MM.1S (cell line): Measurements from ENCODE around the gene TMEM135.

Experiments
- DNase-seq: peaks from one replicate; pipeline ENCODE4 v3.0.0-alpha.2; 2015
- H2AFZ ChIP-seq: fragments of 300-600 bp; sonication (generic); 2 replicates; pipeline ENCODE4 v1.6.0; 2016; ENCODE audit warnings: antibody characterized with exemption, low read length
- H3F3A ChIP-seq: fragments of 300-600 bp; sonication (generic); 2 replicates; pipeline ENCODE4 v1.6.1; 2016; ENCODE audit warnings: mild to moderate bottlenecking, antibody characterized with exemption, low read length, moderate library complexity, mixed read lengths; ENCODE audit not compliant: insufficient read depth
- H3K27ac ChIP-seq: fragments of 300-600 bp; sonication (generic); 2 replicates; pipeline ENCODE4 v1.5.1; 2016; ENCODE audit warnings: mild to moderate bottlenecking, low read length
- H3K27me3 ChIP-seq: fragments of 300-600 bp; sonication (generic); replicated peaks from 2 replicates; pipeline ENCODE4 v1.6.0; 2016; ENCODE audit warnings: low read length; ENCODE audit not compliant: insufficient read depth
- H3K36me3 ChIP-seq: fragments of 300-600 bp; sonication (generic); replicated peaks from 2 replicates; pipeline ENCODE4 v1.6.1; 2016; ENCODE audit warnings: mild to moderate bottlenecking, low read length, mixed read lengths; ENCODE audit not compliant: insufficient read depth
- H3K4me1 ChIP-seq: fragments of 300-600 bp; sonication (generic); 2 replicates; pipeline ENCODE4 v1.6.1; 2016; ENCODE audit warnings: low read length, mixed read lengths
- H3K4me2 ChIP-seq: fragments of 300-600 bp; sonication (generic); 2 replicates; pipeline ENCODE4 v1.6.0; 2016; ENCODE audit warnings: low read depth, low read length
- H3K4me3 ChIP-seq: fragments of 300-600 bp; sonication (generic); 2 replicates; pipeline ENCODE4 v1.5.1; 2016; ENCODE audit warnings: low read length, mixed read lengths
- H3K79me2 ChIP-seq: fragments of 300-600 bp; sonication (generic); 2 replicates; pipeline ENCODE4 v1.6.1; 2016; ENCODE audit warnings: mixed run types, low read length, mixed read lengths
- H3K9ac ChIP-seq: fragments of 300-600 bp; sonication (generic); 2 replicates; pipeline ENCODE4 v1.6.1; 2016; ENCODE audit warnings: low read length, mixed read lengths
- H3K9me2 ChIP-seq: fragments of 300-600 bp; sonication (generic); replicated peaks from 2 replicates; pipeline ENCODE4 v1.6.1; 2016; ENCODE audit warnings: mild to moderate bottlenecking, low read length, mixed read lengths; ENCODE audit not compliant: insufficient read depth
- H3K9me3 ChIP-seq: fragments of 300-600 bp; sonication (generic); replicated peaks from 2 replicates; pipeline ENCODE4 v1.6.1; 2016; ENCODE audit warnings: mild to moderate bottlenecking, low read length, mixed read lengths; ENCODE audit not compliant: insufficient read depth
- H4K20me1 ChIP-seq: fragments of 300-600 bp; sonication (generic); 2 replicates; pipeline ENCODE4 v1.6.1; 2016; ENCODE audit warnings: mild to moderate bottlenecking, low read length, moderate library complexity, mixed read lengths; ENCODE audit not compliant: insufficient read depth
- CTCF ChIP-seq: fragments of 300-600 bp; sonication (generic); IDR thresholded peaks from 2 replicates; pipeline ENCODE4 v1.5.1; 2016; ENCODE audit warnings: antibody characterized with exemption, low read length, mixed read lengths
- EZH2 ChIP-seq: fragments of 300-600 bp; sonication (generic); optimal IDR thresholded peaks from 2 replicates; pipeline ENCODE3; 2017; ENCODE audit warnings: low read depth, mild to moderate bottlenecking, antibody characterized with exemption, low read length, mixed read lengths
- EZH2phosphoT487 ChIP-seq: fragments of 300-600 bp; sonication (generic); IDR thresholded peaks from 2 replicates; pipeline ENCODE4 v1.6.1; 2018; ENCODE audit warnings: antibody characterized with exemption, low read length

TMEM135 gene

GRCh38 chr11:87296627-87297026, 258.9 kb downstream of the TMEM135 start:
- Histone ChIP-seq H3K27ac (no peak overlapping the region), H3K4me2 (no peak overlapping the region), H3K4me1 (peaks cover 8% of the 10 kb centered on the region), H4K20me1 (no peaks in the 10 kb centered on the region), H3K36me3 (no peaks in the 10 kb centered on the region), H2AFZ (no peak overlapping the region), H3K9ac (no peak overlapping the region), H3K9me3 (no peaks in the 10 kb centered on the region), H3F3A (0 out of 2 replicates have a peak, but pooled peaks cover 6% of the 10 kb centered on the region), H3K27me3 (no peaks in the 10 kb centered on the region), H3K9me2 (no peaks in the 10 kb centered on the region), H3K79me2 (no peaks in the 10 kb centered on the region), H3K4me3 (no peak overlapping the region)
- no peak for DNase-seq
- TF ChIP-seq CTCF (no peak), EZH2phosphoT487 (no peak), EZH2 (no peak)

GRCh38 chr11:87298155-87298554, 260.4 kb downstream of the TMEM135 start:
- peaks cover 8% of the 10 kb centered on the region for H3K4me1 ChIP-seq
- no peaks in the 10 kb centered on the region for H3K79me2 ChIP-seq
- no peaks in the 10 kb centered on the region for H3K9me2 ChIP-seq
- H2AFZ ChIP-seq, result no peak overlapping the region
- no peaks in the 10 kb centered on the region for H4K20me1 ChIP-seq
- no peak overlapping the region for H3K4me2 ChIP-seq
- DNase-seq, result no peak
- H3K36me3 ChIP-seq, result no peaks in the 10 kb centered on the region
- TF ChIP-seq EZH2, result no peak
- H3K27ac ChIP-seq, result no peak overlapping the region
- H3K4me3 ChIP-seq, result no peak overlapping the region
- no peaks in the 10 kb centered on the region for H3K9me3 ChIP-seq
- 0 out of 2 replicates have a peak, but pooled peaks cover 6% of the 10 kb centered on the region for H3F3A ChIP-seq
- H3K9ac ChIP-seq, result no peak overlapping the region
- no peaks in the 10 kb centered on the region for H3K27me3 ChIP-seq

- Histone ChIP-seq H2AFZ (no peak overlapping the region), H3K27ac (no peak overlapping the region), H3K4me3 (no peak overlapping the region), H3K79me2 (no peaks in the 10 kb centered on the region), H3K4me1 (peaks cover 8% of the 10 kb centered on the region), H3K9me3 (no peaks in the 10 kb centered on the region), H3K9ac (no peak overlapping the region), H3K9me2 (no peaks in the 10 kb centered on the region), H3K27me3 (no peaks in the 10 kb centered on the region), H4K20me1 (no peaks in the 10 kb centered on the region), H3K36me3 (no peaks in the 10 kb centered on the region), H3K4me2 (no peak overlapping the region), H3F3A (0 out of 2 replicates have a peak, but pooled peaks cover 6% of the 10 kb centered on the region)
- TF ChIP-seq EZH2phosphoT487, result no peak
- TF ChIP-seq EZH2, result no peak
- no peak for TF ChIP-seq CTCF
- no peak for DNase-seq
Observed at GRCh38 chr11:87299041-87299481, 261.3 kb downstream of the TMEM135 start.

GRCh38 chr11:87300640-87301380, 263.1 kb downstream of the TMEM135 start:
- Histone ChIP-seq H3K36me3 (no peaks in the 10 kb centered on the region), H3K27me3 (no peaks in the 10 kb centered on the region), H3K4me1 (peaks cover 8% of the 10 kb centered on the region), H4K20me1 (no peaks in the 10 kb centered on the region), H3K4me2 (peak overlapping the region; percentile 51), H3K9me3 (no peaks in the 10 kb centered on the region), H2AFZ (no peak overlapping the region), H3K79me2 (no peaks in the 10 kb centered on the region), H3K27ac (peak overlapping the region; percentile 39; the same call in 1 of the 2 replicates), H3K9ac (0 out of 2 replicates have a peak overlapping the region, but pooled peaks have one; percentile 4), H3K9me2 (no peaks in the 10 kb centered on the region), H3F3A (0 out of 2 replicates have a peak, but pooled peaks cover 6% of the 10 kb centered on the region), H3K4me3 (no peak overlapping the region)
- DNase-seq, result peak; percentile 54
- TF ChIP-seq CTCF (0 out of 2 replicates have a peak, but pooled peaks have one; percentile 22), EZH2phosphoT487 (no peak), EZH2 (no peak)
